ENCODE results near the gene RBM20.

RBM20 gene

GRCh38 chr10:110747609-110748464 is 103.7 kb downstream of the RBM20 start:
- Histone ChIP-seq H3K4me3 (ENCODE audit: low read length) (no peak overlapping the region), H3K9me2 (replicated peaks; ENCODE audit: insufficient read depth, low read length) (no peaks in the 10 kb centered on the region), H3K9ac (ENCODE audit: low read length) (no peak overlapping the region), H2AFZ (ENCODE audit: low read length) (no peak overlapping the region), H3K4me2 (ENCODE audit: low read depth, low read length) (peak overlapping the region; percentile 22; the same call in 1 of the 2 replicates), H3K79me2 (ENCODE audit: low read length) (no peaks in the 10 kb centered on the region), H4K20me1 (ENCODE audit: insufficient read depth, low read length) (no peaks in the 10 kb centered on the region), H3F3A (ENCODE audit: insufficient read depth, low read length) (peaks cover 6% of the 10 kb centered on the region), H3K27ac (ENCODE audit: low read length) (no peak overlapping the region), H3K9me3 (replicated peaks; ENCODE audit: insufficient read depth, low read length) (no peaks in the 10 kb centered on the region), H3K27me3 (replicated peaks; ENCODE audit: insufficient read depth, low read length) (no peaks in the 10 kb centered on the region), H3K36me3 (replicated peaks; ENCODE audit: insufficient read depth, low read length) (no peaks in the 10 kb centered on the region), H3K4me1 (ENCODE audit: low read length) (peaks cover 15% of the 10 kb centered on the region)
- no peak for TF ChIP-seq CTCF (IDR thresholded peaks at IDR 0.05; ENCODE audit: low read length)
- TF ChIP-seq EZH2phosphoT487 (IDR thresholded peaks at IDR 0.05; ENCODE audit: low read length): peak; percentile 99
- no peak for TF ChIP-seq EZH2 (optimal IDR thresholded peaks at IDR 0.05; ENCODE audit: low read depth, low read length)
- DNase-seq: no peak

GRCh38 chr10:110748970-110749369 is 104.8 kb downstream of the RBM20 start:
- H3K79me2 ChIP-seq (ENCODE audit: low read length): no peaks in the 10 kb centered on the region
- H3K27me3 ChIP-seq (replicated peaks; ENCODE audit: insufficient read depth, low read length): no peaks in the 10 kb centered on the region
- H4K20me1 ChIP-seq (ENCODE audit: insufficient read depth, low read length): no peaks in the 10 kb centered on the region
- H2AFZ ChIP-seq (ENCODE audit: low read length): no peak overlapping the region
- H3K4me2 ChIP-seq (ENCODE audit: low read depth, low read length): no peak overlapping the region
- peaks cover 6% of the 10 kb centered on the region for H3F3A ChIP-seq (ENCODE audit: insufficient read depth, low read length)
- no peak for TF ChIP-seq CTCF (IDR thresholded peaks at IDR 0.05; ENCODE audit: low read length)
- no peak for TF ChIP-seq EZH2 (optimal IDR thresholded peaks at IDR 0.05; ENCODE audit: low read depth, low read length)
- no peak for TF ChIP-seq EZH2phosphoT487 (IDR thresholded peaks at IDR 0.05; ENCODE audit: low read length)
- peaks cover 12% of the 10 kb centered on the region for H3K4me1 ChIP-seq (ENCODE audit: low read length)
- H3K9me2 ChIP-seq (replicated peaks; ENCODE audit: insufficient read depth, low read length): no peaks in the 10 kb centered on the region
- H3K36me3 ChIP-seq (replicated peaks; ENCODE audit: insufficient read depth, low read length): no peaks in the 10 kb centered on the region
- H3K9ac ChIP-seq (ENCODE audit: low read length): no peak overlapping the region
- no peak overlapping the region for H3K27ac ChIP-seq (ENCODE audit: low read length)
- H3K9me3 ChIP-seq (replicated peaks; ENCODE audit: insufficient read depth, low read length): no peaks in the 10 kb centered on the region
- DNase-seq: no peak
- H3K4me3 ChIP-seq (ENCODE audit: low read length): no peak overlapping the region

- Histone ChIP-seq H3K4me1 (ENCODE audit: low read length) (peaks cover 12% of the 10 kb centered on the region), H3K36me3 (replicated peaks; ENCODE audit: insufficient read depth, low read length) (no peaks in the 10 kb centered on the region), H3K79me2 (ENCODE audit: low read length) (no peaks in the 10 kb centered on the region), H3K27ac (ENCODE audit: low read length) (no peak overlapping the region), H3K4me3 (ENCODE audit: low read length) (no peak overlapping the region), H3K27me3 (replicated peaks; ENCODE audit: insufficient read depth, low read length) (no peaks in the 10 kb centered on the region), H3K4me2 (ENCODE audit: low read depth, low read length) (no peak overlapping the region), H2AFZ (ENCODE audit: low read length) (no peak overlapping the region), H3K9me3 (replicated peaks; ENCODE audit: insufficient read depth, low read length) (no peaks in the 10 kb centered on the region), H3K9me2 (replicated peaks; ENCODE audit: insufficient read depth, low read length) (no peaks in the 10 kb centered on the region), H3K9ac (ENCODE audit: low read length) (no peak overlapping the region), H4K20me1 (ENCODE audit: insufficient read depth, low read length) (no peaks in the 10 kb centered on the region), H3F3A (ENCODE audit: insufficient read depth, low read length) (peaks cover 2% of the 10 kb centered on the region; the same call in 1 of the 2 replicates)
- no peak for DNase-seq
- no peak for TF ChIP-seq EZH2 (optimal IDR thresholded peaks at IDR 0.05; ENCODE audit: low read depth, low read length)
- no peak for TF ChIP-seq CTCF (IDR thresholded peaks at IDR 0.05; ENCODE audit: low read length)
- no peak for TF ChIP-seq EZH2phosphoT487 (IDR thresholded peaks at IDR 0.05; ENCODE audit: low read length)
These were observed 106.8 kb downstream of the RBM20 start for GRCh38 chr10:110750931-110751330.

All from MM.1S (cell line).